Renal cortex interstitium (tissue), 11 donors: ENCODE measurements around the gene GCFC2. TPM values are rescaled to one million over a fixed set of nuclear protein-coding genes. Genes with fewer than 3 reads are reported as not detected.

Source experiments
- DNase-seq, 11 donors: peaks; one replicate each; pipeline ENCODE4 v3.0.0-alpha.2; 2013; ENCODE audit warnings: low read depth in 9 of 11, low spot score in 4 of 11; ENCODE audit errors: extremely low read depth in 1 of 11
- polyA plus RNA-seq, 3 donors: library from polyadenylated mRNA; unstranded; fragments of 120-200 nt; gene quantifications; one replicate each; pipeline ENCODE4 v1.2.1, GENCODE V29; 2013; ENCODE audit not compliant: insufficient read length in 3 of 3

The GCFC2 gene
- polyA plus RNA-seq, 3 donors, result 37.5 to 53.4 (median 53.2) TPM

- no peak for DNase-seq
Observed at GRCh38 chr2:75643980-75644379, 66.7 kb downstream of the GCFC2 start.

- DNase-seq, result no peak
Observed at GRCh38 chr2:75641587-75641986, 69.1 kb downstream of the GCFC2 start.

- peak; percentile 21 to 69 (median 55) for DNase-seq
Observed at GRCh38 chr2:75640621-75641121, 70.0 kb downstream of the GCFC2 start.

GRCh38 chr2:75637568-75637967 is 73.1 kb downstream of the GCFC2 start:
- DNase-seq, result no peak

GRCh38 chr2:75634945-75635344 is 75.8 kb downstream of the GCFC2 start:
- DNase-seq, result no peak

- DNase-seq, result no peak
Observed at GRCh38 chr2:75633620-75634019, 77.1 kb downstream of the GCFC2 start.

GRCh38 chr2:75632813-75633212 is 77.9 kb downstream of the GCFC2 start:
- DNase-seq, result no peak

- DNase-seq, result no peak
Observed at GRCh38 chr2:75632091-75632701, 78.5 kb downstream of the GCFC2 start.

- DNase-seq, result peak in 7 of 11 donors; percentile 59 to 85 (median 78)
Observed at GRCh38 chr2:75627902-75628504, 82.7 kb downstream of the GCFC2 start.

- DNase-seq, result no peak
Observed at GRCh38 chr2:75622929-75623328, 87.8 kb downstream of the GCFC2 start.

GRCh38 chr2:75622500-75622899 is 88.2 kb downstream of the GCFC2 start:
- no peak for DNase-seq

- no peak for DNase-seq
Observed at GRCh38 chr2:75621228-75621627, 89.5 kb downstream of the GCFC2 start.

- no peak for DNase-seq
Observed at GRCh38 chr2:75619956-75620740, 90.6 kb downstream of the GCFC2 start.

- DNase-seq, result no peak
Observed at GRCh38 chr2:75616933-75617332, 93.8 kb downstream of the GCFC2 start.

- DNase-seq, result no peak
Observed at GRCh38 chr2:75616406-75616805, 94.3 kb downstream of the GCFC2 start.

GRCh38 chr2:75614162-75614651 is 96.5 kb downstream of the GCFC2 start:
- DNase-seq, result no peak

GRCh38 chr2:75612862-75613243 is 97.9 kb downstream of the GCFC2 start:
- no peak for DNase-seq
